Trophoblast cell (in vitro differentiated cells and primary cell): Measurements from ENCODE around the gene ZNF185.

Source experiments
- DNase-seq, 2 donors: peaks; one replicate each; pipeline ENCODE4 v3.0.0-alpha.2; 2016
- H2AFZ ChIP-seq: 2 replicates; pipeline ENCODE4 v1.6.1; 2013; ENCODE audit warnings: low read length, moderate library complexity, mild to moderate bottlenecking; ENCODE audit not compliant: insufficient read depth, poor library complexity
- H2AK5ac ChIP-seq: 2 replicates; pipeline ENCODE4 v1.6.1; 2013; ENCODE audit warnings: mild to moderate bottlenecking, low read length
- H2BK120ac ChIP-seq: 2 replicates; pipeline ENCODE4 v1.6.1; 2013; ENCODE audit warnings: low read length, mild to moderate bottlenecking, moderate library complexity; ENCODE audit not compliant: insufficient read depth, poor library complexity
- H2BK12ac ChIP-seq: 2 replicates; pipeline ENCODE4 v1.6.1; 2013; ENCODE audit warnings: mild to moderate bottlenecking, low read length, moderate library complexity
- H2BK5ac ChIP-seq: 2 replicates; pipeline ENCODE4 v1.6.1; 2013; ENCODE audit warnings: low read length, low read depth, moderate library complexity, mild to moderate bottlenecking; ENCODE audit not compliant: poor library complexity
- H3K14ac ChIP-seq: 2 replicates; pipeline ENCODE4 v1.6.1; 2013; ENCODE audit warnings: mild to moderate bottlenecking, low read length
- H3K18ac ChIP-seq: 2 replicates; pipeline ENCODE4 v1.6.1; 2013; ENCODE audit warnings: mild to moderate bottlenecking, low read length
- H3K23ac ChIP-seq: 2 replicates; pipeline ENCODE4 v1.6.1; 2013; ENCODE audit warnings: low read length
- H3K27ac ChIP-seq: 2 replicates; pipeline ENCODE4 v1.5.1; 2013; ENCODE audit warnings: low read depth, mild to moderate bottlenecking, inconsistent platforms, low read length, moderate library complexity
- H3K27me3 ChIP-seq: 2 replicates; pipeline ENCODE4 v1.6.1; 2013; ENCODE audit warnings: inconsistent platforms, mild to moderate bottlenecking, low read length, moderate library complexity; ENCODE audit not compliant: insufficient read depth
- H3K36me3 ChIP-seq, 2 experiments: 1 replicate in 1 of 2; 2 replicates in 1 of 2; pipeline ENCODE4 v1.6.1; 2013; ENCODE audit warnings: low read length in 2 of 2, mild to moderate bottlenecking in 2 of 2, moderate library complexity in 1 of 2; ENCODE audit not compliant: insufficient read depth in 2 of 2, control insufficient read depth in 1 of 2
- H3K4ac ChIP-seq: 2 replicates; pipeline ENCODE4 v1.6.1; 2013; ENCODE audit warnings: low read depth, mild to moderate bottlenecking, low read length, moderate library complexity
- H3K4me1 ChIP-seq, 2 experiments: 1 replicate in 1 of 2; 2 replicates in 1 of 2; pipeline ENCODE4 v1.6.1; 2013; ENCODE audit warnings: low read length in 2 of 2, mild to moderate bottlenecking in 2 of 2, moderate library complexity in 1 of 2; ENCODE audit not compliant: insufficient read depth in 2 of 2, control insufficient read depth in 1 of 2
- H3K4me2 ChIP-seq: 2 replicates; pipeline ENCODE4 v1.6.1; 2013; ENCODE audit warnings: inconsistent platforms, mild to moderate bottlenecking, low read length, moderate library complexity
- H3K4me3 ChIP-seq: 2 replicates; pipeline ENCODE4 v1.5.1; 2013; ENCODE audit warnings: mild to moderate bottlenecking, low read depth, low read length, inconsistent platforms
- H3K79me1 ChIP-seq: one replicate; pipeline ENCODE4 v1.6.1; 2013; ENCODE audit warnings: low read length
- H3K79me2 ChIP-seq: 2 replicates; pipeline ENCODE4 v1.6.1; 2013; ENCODE audit warnings: low read length, mild to moderate bottlenecking; ENCODE audit not compliant: control insufficient read depth, insufficient read depth, poor library complexity
- H3K9ac ChIP-seq: 2 replicates; pipeline ENCODE4 v1.6.1; 2013; ENCODE audit warnings: mild to moderate bottlenecking, low read length
- H3K9me3 ChIP-seq: 2 replicates; pipeline ENCODE4 v1.6.1; 2013; ENCODE audit warnings: low read depth, mild to moderate bottlenecking, control low read depth, inconsistent platforms, low read length; ENCODE audit not compliant: insufficient read depth
- H4K12ac ChIP-seq: 2 replicates; pipeline ENCODE4 v1.6.1; 2013; ENCODE audit warnings: low read depth, mild to moderate bottlenecking, low read length, moderate library complexity
- H4K8ac ChIP-seq: 2 replicates; pipeline ENCODE4 v1.6.1; 2013; ENCODE audit warnings: low read depth, mild to moderate bottlenecking, low read length, moderate library complexity
- H4K91ac ChIP-seq: one replicate; pipeline ENCODE4 v1.6.1; 2013; ENCODE audit warnings: low read depth, mild to moderate bottlenecking, low read length, moderate library complexity
- WGBS: extraction: QIAGEN DNeasy Blood & Tissue Kit; methylation state at CpG from one replicate; pipeline ENCODE4 v1.1.7; 2013; ENCODE audit warnings: missing lambda C conversion rate; ENCODE audit not compliant: insufficient read length, insufficient coverage; ENCODE audit errors: extremely low coverage; 5-methylcytosine and 5-hydroxymethylcytosine counted together

ZNF185 gene

GRCh38 chrX:152892499-152892898 lies 5.4 kb upstream of the ZNF185 start:
- H3K79me1 ChIP-seq = peaks cover 8% of the 10 kb centered on the region
- H3K79me2 ChIP-seq = no peaks in the 10 kb centered on the region
- DNase-seq = no peak
- no peak overlapping the region for H3K4me3 ChIP-seq
- H3K9ac ChIP-seq = no peak overlapping the region
- H3K14ac ChIP-seq = no peak overlapping the region
- no peak overlapping the region for H2BK5ac ChIP-seq
- H3K27me3 ChIP-seq = no peaks in the 10 kb centered on the region
- no peak overlapping the region for H4K91ac ChIP-seq
- no peak overlapping the region for H2BK12ac ChIP-seq
- no peak overlapping the region for H3K18ac ChIP-seq
- peaks cover 9 to 10% of the 10 kb centered on the region in 2 experiments for H3K4me1 ChIP-seq
- H4K12ac ChIP-seq = no peak overlapping the region
- H3K36me3 ChIP-seq = no peaks in the 10 kb centered on the region
- no CpG with 5 or more reads among the region's 4 CpGs for WGBS
- H3K4ac ChIP-seq = no peak overlapping the region
- no peak overlapping the region for H2BK120ac ChIP-seq
- no peaks in the 10 kb centered on the region for H3K9me3 ChIP-seq
- H3K27ac ChIP-seq = no peak overlapping the region
- no peak overlapping the region for H3K23ac ChIP-seq
- no peak overlapping the region for H4K8ac ChIP-seq
- no peak overlapping the region for H2AK5ac ChIP-seq
- H3K4me2 ChIP-seq = no peak overlapping the region
- no peak overlapping the region for H2AFZ ChIP-seq

GRCh38 chrX:152892999-152893891 lies 4.6 kb upstream of the ZNF185 start:
- no peak overlapping the region for H3K23ac ChIP-seq
- H2AK5ac ChIP-seq = no peak overlapping the region
- H2BK12ac ChIP-seq = no peak overlapping the region
- H4K8ac ChIP-seq = no peak overlapping the region
- no peak overlapping the region for H3K14ac ChIP-seq
- no peaks in the 10 kb centered on the region for H3K9me3 ChIP-seq
- WGBS = no CpG with 5 or more reads among the region's 22 CpGs
- no peak overlapping the region for H3K4me2 ChIP-seq
- H3K27me3 ChIP-seq = no peaks in the 10 kb centered on the region
- no peak overlapping the region for H3K4me3 ChIP-seq
- no peak overlapping the region for H4K91ac ChIP-seq
- no peak for DNase-seq
- no peak overlapping the region for H2BK5ac ChIP-seq
- H3K9ac ChIP-seq = no peak overlapping the region
- H3K4me1 ChIP-seq = peaks cover 9 to 10% of the 10 kb centered on the region in 2 experiments
- H4K12ac ChIP-seq = no peak overlapping the region
- no peak overlapping the region for H3K27ac ChIP-seq
- peaks cover 12% of the 10 kb centered on the region for H3K79me1 ChIP-seq
- H3K36me3 ChIP-seq = no peaks in the 10 kb centered on the region
- no peak overlapping the region for H3K18ac ChIP-seq
- no peak overlapping the region for H3K4ac ChIP-seq
- no peak overlapping the region for H2BK120ac ChIP-seq
- peaks cover 1% of the 10 kb centered on the region for H3K79me2 ChIP-seq
- no peak overlapping the region for H2AFZ ChIP-seq

DNA sequence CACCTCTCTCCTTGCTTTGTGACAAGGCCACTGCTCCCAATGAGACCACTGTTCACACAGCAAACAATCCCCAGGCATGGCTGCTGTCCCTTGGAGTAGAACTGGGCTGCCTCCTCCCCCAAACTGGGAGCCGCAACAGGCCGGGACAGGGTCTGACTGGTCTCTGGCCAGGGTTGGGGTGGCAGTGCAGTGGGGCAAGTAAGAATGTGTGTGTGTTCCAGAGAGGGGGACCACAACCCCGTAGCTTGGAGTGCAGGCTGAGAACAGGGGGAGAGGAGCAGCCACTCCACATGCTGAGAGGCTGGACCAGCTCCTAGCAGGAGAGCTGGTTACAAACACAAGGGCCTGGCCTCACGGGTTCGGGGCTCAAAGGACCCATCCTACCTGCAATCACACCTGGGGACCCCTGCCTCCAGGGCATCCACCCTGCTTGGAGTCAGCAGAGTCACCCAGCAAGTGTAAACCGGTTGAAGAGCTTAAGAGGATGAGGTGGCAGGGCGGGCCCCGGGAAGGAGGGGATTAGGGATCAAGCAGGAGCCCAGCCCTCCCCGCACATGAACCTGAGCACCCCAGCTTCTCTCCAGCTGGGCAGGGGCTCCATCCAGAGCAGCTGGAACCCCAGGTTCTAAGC lies 3.8 kb upstream of the ZNF185 start:
- Histone ChIP-seq H3K27me3 (no peaks in the 10 kb centered on the region), H3K79me2 (peaks cover 1% of the 10 kb centered on the region)

DNA sequence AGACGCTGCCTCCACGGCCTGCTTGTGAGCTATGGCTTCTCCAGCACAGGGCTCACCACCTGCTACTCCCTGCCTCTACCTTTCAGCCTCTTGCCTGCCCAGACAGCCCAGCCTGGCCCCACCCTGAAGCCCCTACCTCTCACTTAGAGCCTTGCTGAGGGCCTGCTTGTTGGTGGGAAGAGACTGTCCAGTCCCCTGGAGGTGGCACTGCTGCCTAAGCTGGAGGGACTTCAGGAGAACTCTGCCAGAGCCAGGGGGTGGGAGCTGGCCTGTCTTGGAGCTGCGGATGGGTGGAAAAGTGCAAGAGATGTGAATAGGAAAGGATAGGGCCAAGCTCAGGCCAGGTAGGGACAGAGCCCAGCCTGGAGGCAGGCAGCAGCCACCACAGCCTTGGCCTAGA lies 2.7 kb upstream of the ZNF185 start:
- no peak overlapping the region for H3K23ac ChIP-seq
- H3K4me2 ChIP-seq = no peak overlapping the region

More for the DNA sequence above, 3.8 kb upstream of the ZNF185 start:
- Histone ChIP-seq H3K79me1 (peaks cover 13% of the 10 kb centered on the region), H3K9me3 (no peaks in the 10 kb centered on the region), H3K4me1 (peaks cover 9 to 13% of the 10 kb centered on the region in 2 experiments), H4K91ac (no peak overlapping the region), H2AFZ (no peak overlapping the region), H2BK120ac (no peak overlapping the region), H3K36me3 (no peaks in the 10 kb centered on the region), H3K27ac (no peak overlapping the region), H2BK12ac (no peak overlapping the region), H3K14ac (no peak overlapping the region), H3K9ac (no peak overlapping the region), H3K23ac (no peak overlapping the region), H4K8ac (no peak overlapping the region), H2AK5ac (no peak overlapping the region), H3K18ac (no peak overlapping the region), H3K4me3 (no peak overlapping the region), H3K4me2 (no peak overlapping the region), H3K4ac (no peak overlapping the region), H2BK5ac (no peak overlapping the region), H4K12ac (no peak overlapping the region)
- no peak for DNase-seq
- no CpG with 5 or more reads among the region's 9 CpGs for WGBS

More for the DNA sequence above, 2.7 kb upstream of the ZNF185 start:
- no peak overlapping the region for H3K4ac ChIP-seq
- H3K27ac ChIP-seq = no peak overlapping the region
- no peak overlapping the region for H3K18ac ChIP-seq
- no peak overlapping the region for H4K8ac ChIP-seq
- H3K14ac ChIP-seq = no peak overlapping the region
- H2AFZ ChIP-seq = no peak overlapping the region
- no peaks in the 10 kb centered on the region for H3K36me3 ChIP-seq
- DNase-seq = no peak
- H2BK5ac ChIP-seq = no peak overlapping the region
- H3K79me1 ChIP-seq = peaks cover 13% of the 10 kb centered on the region
- H3K79me2 ChIP-seq = peaks cover 1% of the 10 kb centered on the region
- H3K27me3 ChIP-seq = no peaks in the 10 kb centered on the region
- no peak overlapping the region for H2AK5ac ChIP-seq
- no peak overlapping the region for H2BK12ac ChIP-seq
- WGBS = no CpG with 5 or more reads among the region's 3 CpGs
- no peak overlapping the region for H3K4me3 ChIP-seq
- no peak overlapping the region for H3K9ac ChIP-seq
- no peaks in the 10 kb centered on the region for H3K9me3 ChIP-seq
- H4K12ac ChIP-seq = no peak overlapping the region
- H3K4me1 ChIP-seq = peaks cover 9 to 13% of the 10 kb centered on the region in 2 experiments
- H4K91ac ChIP-seq = no peak overlapping the region
- H2BK120ac ChIP-seq = no peak overlapping the region
